HK-2 (cell line): ENCODE results near the gene FDXR.
"Not testable (repeated sequence)": the region's sequence is repeated elsewhere in the genome, so short reads cannot be mapped to it uniquely, and the experiment has no call there.

Experiments used
- DNase-seq: peaks from one replicate; pipeline ENCODE4 v3.0.0-alpha.2; 2018; ENCODE audit not compliant: unreplicated experiment

FDXR gene

DNA sequence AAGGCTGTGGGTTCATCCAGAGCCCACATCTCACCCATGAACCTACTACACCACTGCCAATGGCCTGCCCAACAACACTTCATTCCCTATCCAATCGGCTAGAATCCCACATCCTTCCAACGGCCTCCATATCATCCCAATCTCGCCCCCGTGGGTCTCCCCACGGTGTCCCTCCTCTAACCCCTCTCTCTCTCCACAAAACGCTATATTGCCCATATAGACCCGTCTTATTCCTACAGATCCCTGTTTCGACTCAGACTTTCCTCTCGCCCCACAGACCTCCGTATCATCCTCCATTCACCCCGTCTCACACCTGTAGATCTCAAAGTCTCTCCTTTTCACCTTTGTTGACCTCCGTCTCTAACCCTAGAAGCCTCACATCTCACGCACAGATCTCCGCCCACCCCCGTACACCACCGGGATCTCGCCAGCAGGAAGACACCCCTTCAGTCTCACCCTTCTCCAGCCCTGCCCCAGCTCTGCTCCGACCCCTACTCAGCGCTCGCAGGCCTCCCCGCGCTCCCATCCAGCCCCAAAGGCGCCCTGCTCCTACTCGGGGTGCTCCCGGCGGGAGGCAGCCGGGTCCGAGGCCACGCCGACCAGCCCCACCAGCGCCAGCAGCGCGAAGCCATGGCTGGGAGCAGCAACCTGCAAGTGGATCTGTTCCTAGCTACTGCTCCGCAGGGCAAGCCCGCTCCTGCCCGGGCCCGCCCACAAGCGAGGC is at the start of gene FDXR:
FDXR (minus strand) TSS at position 682 of the 724 bp plus-strand sequence; CDS start at position 632, 50 bp downstream.
- DNase-seq = no peak

DNA sequence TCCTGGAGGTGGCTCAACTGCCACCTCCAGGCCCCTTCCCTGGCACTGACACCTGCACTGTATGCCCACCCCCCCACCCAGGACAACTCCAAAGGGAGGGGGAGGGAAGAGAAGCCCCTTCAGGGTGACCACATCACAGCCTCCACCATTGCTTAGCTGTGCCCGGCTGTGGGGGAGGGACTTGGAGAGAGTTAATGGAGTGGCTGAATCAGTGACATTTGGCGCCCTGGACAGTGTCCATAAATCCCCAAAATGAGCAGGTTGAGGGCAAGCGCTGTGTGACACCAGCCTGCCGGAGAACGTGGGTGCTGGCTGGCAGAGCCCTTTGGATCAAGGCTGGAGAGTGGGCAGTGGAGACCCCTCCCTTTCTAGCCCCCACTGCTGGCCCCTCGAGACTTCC is 49.4 kb upstream of the FDXR start:
- no peak for DNase-seq

GRCh38 chr17:74921769-74922168 is 49.0 kb upstream of the FDXR start:
- DNase-seq = no peak

DNA sequence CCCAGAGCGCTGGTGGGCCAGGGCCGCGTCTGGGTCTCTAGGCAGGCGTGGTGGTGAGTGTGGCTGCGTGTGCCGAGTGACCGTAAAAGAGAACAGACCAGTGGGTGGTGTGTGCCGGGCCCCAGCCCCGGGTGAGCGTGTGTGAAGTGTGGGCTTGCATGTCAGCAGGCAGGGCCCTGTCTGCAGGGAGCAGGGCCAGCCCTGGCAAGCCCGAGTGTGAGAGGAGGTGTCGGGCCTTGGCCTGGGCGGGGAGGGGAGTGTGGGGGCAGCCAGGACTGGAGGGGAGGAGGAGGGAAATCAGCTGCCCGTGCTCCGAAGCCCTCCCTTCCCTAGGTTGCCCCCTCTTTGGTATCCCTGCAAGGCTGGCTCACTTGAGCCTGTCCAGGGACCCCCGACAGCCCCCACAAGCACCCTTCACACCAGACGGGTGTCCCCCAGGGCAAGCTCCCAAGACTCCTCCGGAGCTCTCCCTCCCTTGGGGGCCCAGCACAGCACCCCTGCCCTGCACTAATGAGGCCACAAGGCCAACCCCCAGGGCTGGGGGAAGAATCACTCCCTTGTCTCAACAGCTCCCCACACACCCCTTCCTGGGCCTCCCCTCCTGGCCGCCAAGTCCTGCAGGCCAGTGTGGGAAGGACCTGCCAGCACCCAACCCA is 48.4 kb upstream of the FDXR start:
- no peak for DNase-seq

GRCh38 chr17:74920642-74921025 is 47.8 kb upstream of the FDXR start:
- DNase-seq = no peak

- DNase-seq = no peak
These were observed 47.5 kb upstream of the FDXR start for GRCh38 chr17:74920306-74920620.

- no peak for DNase-seq
These were observed 46.9 kb upstream of the FDXR start for GRCh38 chr17:74919440-74920305.

GRCh38 chr17:74918906-74919305 is 46.1 kb upstream of the FDXR start:
- DNase-seq = no peak

DNA sequence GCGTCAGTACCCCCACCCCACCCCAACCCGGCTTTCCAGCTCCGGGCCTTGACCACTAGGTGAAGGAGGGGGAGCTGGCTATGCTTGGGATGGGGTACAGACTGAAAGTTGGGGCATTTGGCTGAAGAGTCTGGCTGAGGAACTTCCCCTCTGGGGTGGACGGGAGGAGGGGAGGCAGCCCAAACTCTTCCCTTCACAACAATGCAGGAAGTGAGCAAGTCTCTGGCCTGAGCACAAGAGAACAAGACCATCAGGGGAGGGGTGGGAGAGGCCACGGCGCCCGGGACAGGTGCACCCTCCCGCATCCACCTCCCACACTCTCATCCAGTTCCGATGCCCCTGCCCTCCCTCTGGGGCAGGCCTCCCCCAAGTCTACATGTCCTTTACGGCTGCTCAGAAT is 44.6 kb upstream of the FDXR start:
- no peak for DNase-seq

- no peak for DNase-seq
These were observed 44.0 kb upstream of the FDXR start for GRCh38 chr17:74916851-74917199.

DNA sequence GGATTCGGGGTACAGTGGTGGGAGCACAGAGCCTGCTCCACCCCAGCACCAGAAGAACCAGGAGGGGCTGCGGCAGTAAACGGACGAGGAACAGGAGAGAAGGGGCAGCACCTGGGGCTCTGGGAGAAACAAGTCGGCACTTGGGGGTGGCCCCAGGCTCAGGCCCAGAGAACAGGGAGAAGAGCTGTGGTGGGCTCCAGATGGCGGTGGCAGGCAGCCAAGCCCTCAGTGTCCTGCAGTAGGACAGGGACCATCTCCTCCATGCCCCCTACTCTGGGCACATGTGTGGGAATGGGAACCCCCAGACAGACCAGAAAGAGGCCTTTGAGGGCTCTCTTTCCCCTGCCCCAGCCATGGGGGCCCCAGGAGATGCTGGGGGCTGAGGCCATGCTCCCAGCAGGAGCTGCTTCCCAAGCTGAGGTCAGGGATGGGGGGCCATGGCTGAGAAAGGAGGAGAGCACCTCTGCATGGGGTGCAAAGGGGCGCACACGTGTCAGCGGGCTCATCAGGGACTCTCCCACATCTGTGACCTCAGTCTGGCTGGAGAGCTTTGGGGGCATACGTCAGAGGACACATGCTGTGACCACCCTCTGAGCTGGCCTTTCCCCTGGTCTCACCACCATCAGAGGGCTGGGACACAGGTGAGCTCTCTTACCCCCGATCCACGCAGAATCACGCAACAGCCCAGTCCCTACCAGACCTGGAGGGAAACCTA is 43.5 kb upstream of the FDXR start:
- no peak for DNase-seq

DNA sequence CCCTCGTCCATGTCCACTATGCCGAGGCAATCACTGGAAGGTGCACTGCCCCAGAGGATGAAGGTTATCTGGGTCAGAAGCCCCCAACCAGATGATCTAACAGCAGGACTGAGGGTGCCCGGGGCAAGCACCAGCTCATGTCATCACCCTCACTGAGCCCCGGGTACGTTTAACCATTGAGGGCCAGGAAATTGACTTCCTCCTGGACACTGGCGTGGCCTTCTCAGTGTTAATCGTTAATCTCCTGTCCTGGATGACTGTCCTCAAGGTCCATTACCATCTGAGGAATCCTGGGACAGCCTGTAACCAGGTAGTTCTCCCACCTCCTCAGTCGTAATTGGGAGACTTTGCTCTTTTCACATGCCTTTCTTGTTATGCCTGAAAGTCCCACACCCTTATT is 38.6 kb upstream of the FDXR start:
- DNase-seq = not testable (repeated sequence)

- DNase-seq = not testable (repeated sequence)
These were observed 36.3 kb upstream of the FDXR start for GRCh38 chr17:74909097-74909496.

- DNase-seq = no peak
These were observed 34.2 kb upstream of the FDXR start for GRCh38 chr17:74907012-74907411.

DNA sequence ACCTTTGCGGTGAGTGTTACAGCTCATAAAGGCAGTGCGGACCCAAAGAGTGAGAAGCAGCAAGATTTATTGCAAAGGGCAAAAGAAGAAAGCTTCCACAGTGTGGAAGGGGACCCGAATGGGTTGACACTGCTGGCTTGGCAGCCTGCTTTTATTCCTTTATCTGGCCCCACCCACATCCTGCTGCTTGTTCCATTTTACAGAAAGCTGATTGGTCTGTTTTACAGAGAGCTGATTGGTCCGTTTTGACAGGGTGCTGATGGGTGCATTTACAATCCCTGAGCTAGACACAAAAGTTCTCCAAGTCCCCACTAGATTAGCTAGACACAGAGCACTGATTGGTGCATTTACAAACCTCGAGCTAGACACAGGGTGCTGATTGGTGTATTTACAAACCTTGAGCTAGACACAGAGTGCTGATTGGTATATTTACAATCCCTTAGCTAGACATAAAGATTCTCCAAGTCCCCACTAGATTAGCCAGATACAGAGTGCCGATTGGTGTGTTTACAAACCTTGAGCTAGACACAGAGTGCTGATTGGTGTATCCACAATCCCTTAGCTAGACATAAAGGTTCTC is 33.5 kb upstream of the FDXR start:
- DNase-seq = not testable (repeated sequence)

- DNase-seq = no peak
These were observed 32.1 kb upstream of the FDXR start for GRCh38 chr17:74904687-74905409.

DNA sequence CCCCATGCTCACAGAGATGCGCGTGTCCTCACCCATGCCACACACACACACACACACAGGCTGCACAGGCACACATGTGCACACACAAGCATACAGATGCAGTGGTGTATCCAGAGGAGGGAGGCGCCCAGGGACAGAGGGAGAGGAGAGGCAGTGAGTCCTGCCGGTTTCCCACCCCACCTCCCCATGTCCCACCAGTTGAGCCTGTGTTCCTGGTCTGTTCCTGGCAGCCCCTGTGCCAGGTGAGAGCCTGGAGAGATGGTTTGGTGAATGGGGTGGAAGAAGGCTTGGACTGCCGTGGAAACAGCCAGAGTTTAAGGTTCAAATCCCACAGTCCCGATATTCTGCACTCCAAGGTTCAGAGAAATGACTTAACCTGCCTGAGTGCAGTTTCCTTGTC is 30.9 kb upstream of the FDXR start:
- no peak for DNase-seq

DNA sequence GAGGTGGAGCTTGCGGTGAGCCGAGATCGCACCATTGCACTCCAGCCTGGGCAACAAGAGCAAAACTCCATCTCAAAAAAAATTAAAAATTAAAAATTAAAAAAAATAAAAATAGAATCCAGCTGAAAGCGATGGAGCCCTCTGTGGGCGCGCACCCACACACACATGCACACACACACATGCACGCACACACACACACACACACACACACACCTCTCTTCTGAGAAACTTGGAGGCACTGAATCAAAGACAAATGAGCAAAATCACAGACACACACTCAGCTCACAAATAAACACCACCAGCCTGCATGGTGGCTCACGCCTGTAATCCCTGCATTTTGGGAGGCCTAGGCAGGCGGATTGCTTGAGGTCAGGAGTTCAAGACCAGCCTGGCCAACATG is 30.2 kb upstream of the FDXR start:
- DNase-seq = no peak

GRCh38 chr17:74901353-74902135 is 28.8 kb upstream of the FDXR start:
- no peak for DNase-seq

DNA sequence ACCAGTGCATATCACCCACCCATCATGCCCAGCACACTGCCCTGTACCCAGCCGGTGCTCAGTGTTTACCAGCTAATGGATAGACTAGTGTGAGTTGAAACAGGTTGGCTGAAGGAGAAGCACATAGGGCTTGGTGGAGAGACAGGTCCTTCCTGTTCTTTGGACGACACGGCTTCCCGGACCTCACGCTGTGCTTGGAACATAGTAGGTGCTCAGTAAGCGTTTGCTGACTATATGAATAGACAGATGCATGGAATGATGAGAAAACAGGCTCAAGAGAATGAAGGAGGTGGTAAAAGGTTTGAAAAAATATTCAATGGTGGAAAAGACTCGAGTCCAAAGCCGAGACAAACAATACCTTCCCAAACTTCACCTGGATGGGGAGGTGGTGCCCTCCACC is 27.4 kb upstream of the FDXR start:
- no peak for DNase-seq
